ENCODE data around the gene HLCS. TPM values are rescaled to one million over a fixed set of nuclear protein-coding genes. Genes with fewer than 3 reads are reported as not detected.
A peak's percentile ranks its signal among the peaks of the same experiment; 100 is the strongest.
"Not testable (repeated sequence)": the region's sequence is repeated elsewhere in the genome, so short reads cannot be mapped to it uniquely, and the experiment has no call there.

The HLCS gene
- total RNA-seq, 6 experiments from 2014 or later: 12.6 to 19.1 (median 16.0) TPM

- DNase-seq (peak in 1 of 3 donors; percentile 53), ATAC-seq (peak in 3 of 4 donors; percentile 24 to 33 (median 31))
- intact Hi-C loops (cut with DNase I): no loop called here
- no peak for TF ChIP-seq POLR2A (IDR thresholded peaks at IDR 0.05)
- TF ChIP-seq CTCF (IDR thresholded peaks at IDR 0.05): no peak
- no peaks in the 10 kb centered on the region for H3K27me3 ChIP-seq
- H3K27ac ChIP-seq: no peak overlapping the region
- no peaks in the 10 kb centered on the region for H3K9me3 ChIP-seq
- WGBS (ENCODE audit: insufficient coverage, low coverage, low lambda C conversion rate, missing lambda C conversion rate): 52% methylated on average over 9 of the region's 27 CpGs
- H3K36me3 ChIP-seq: no peaks in the 10 kb centered on the region
- H3K4me3 ChIP-seq: no peak overlapping the region
- no peaks in the 10 kb centered on the region for H3K4me1 ChIP-seq
These were observed 146.1 kb downstream of the HLCS start for GRCh38 chr21:36820176-36821031.

GRCh38 chr21:36817732-36818450 is 148.6 kb downstream of the HLCS start:
- Histone ChIP-seq H3K9me3 (no peaks in the 10 kb centered on the region), H3K36me3 (no peaks in the 10 kb centered on the region), H3K4me3 (no peak overlapping the region), H3K27me3 (no peaks in the 10 kb centered on the region), H3K4me1 (no peaks in the 10 kb centered on the region), H3K27ac (no peak overlapping the region)
- intact Hi-C loops (cut with DNase I): no loop called here
- no peak for ATAC-seq
- TF ChIP-seq POLR2A (IDR thresholded peaks at IDR 0.05) (no peak), CTCF (IDR thresholded peaks at IDR 0.05) (no peak)
- WGBS (ENCODE audit: insufficient coverage, low coverage, low lambda C conversion rate, missing lambda C conversion rate): 95% methylated on average over 13 of the region's 13 CpGs
- no peak for DNase-seq

- DNase-seq (no peak), ATAC-seq (no peak)
- no peaks in the 10 kb centered on the region for H3K27me3 ChIP-seq
- WGBS (ENCODE audit: insufficient coverage, low coverage, low lambda C conversion rate, missing lambda C conversion rate): 89% methylated on average over 8 of the region's 9 CpGs
- no peak for TF ChIP-seq POLR2A (IDR thresholded peaks at IDR 0.05)
- intact Hi-C loops (cut with DNase I): no loop called here
- H3K27ac ChIP-seq: no peak overlapping the region
- no peak overlapping the region for H3K4me3 ChIP-seq
- H3K36me3 ChIP-seq: no peaks in the 10 kb centered on the region
- no peaks in the 10 kb centered on the region for H3K4me1 ChIP-seq
- H3K9me3 ChIP-seq: no peaks in the 10 kb centered on the region
These were observed 149.8 kb downstream of the HLCS start for GRCh38 chr21:36816561-36817130.

GRCh38 chr21:36816026-36816425 is 150.4 kb downstream of the HLCS start:
- H3K27me3 ChIP-seq; H3K36me3 ChIP-seq; intact Hi-C loops (cut with DNase I); H3K9me3 ChIP-seq; DNase-seq; ATAC-seq; H3K4me3 ChIP-seq; H3K27ac ChIP-seq; H3K4me1 ChIP-seq: not testable (repeated sequence)

GRCh38 chr21:36815284-36815683 is 151.2 kb downstream of the HLCS start:
- Histone ChIP-seq H3K9me3 (no peaks in the 10 kb centered on the region), H3K4me3 (no peak overlapping the region), H3K36me3 (no peaks in the 10 kb centered on the region), H3K27ac (no peak overlapping the region), H3K27me3 (no peaks in the 10 kb centered on the region), H3K4me1 (no peaks in the 10 kb centered on the region)
- DNase-seq: no peak
- TF ChIP-seq POLR2A (IDR thresholded peaks at IDR 0.05) (no peak), CTCF (IDR thresholded peaks at IDR 0.05) (no peak)
- 95% methylated on average over 3 of the region's 4 CpGs for WGBS (ENCODE audit: insufficient coverage, low coverage, low lambda C conversion rate, missing lambda C conversion rate)
- intact Hi-C loops (cut with DNase I): no loop called here
- no peak for ATAC-seq

Data from right lobe of liver (tissue), 6 donors.